G401 (cell line): ENCODE measurements around the gene SLC9A3. TPM values are rescaled to one million over a fixed set of nuclear protein-coding genes. Genes with fewer than 3 reads are reported as not detected.

Experiments used
- total RNA-seq: library from RNA; depleted of rRNA; stranded (reverse); fragments of >200 nt; shearing (Covaris generic); gene quantifications from 2 replicates; pipeline ENCODE4 v1.2.3, GENCODE V29; 2014; rRNA removed

SLC9A3 gene
- total RNA-seq, 1 experiment from 2014 or later: 5.1 TPM

Other genes starting within 250 kb of the SLC9A3 start
- gene AHRR, start 202.7 kb downstream of the SLC9A3 start, total RNA-seq: 0.24 and 2.5 TPM in 2 replicates
- 16.7 and 29.2 TPM in 2 replicates for gene EXOC3, start 81.3 kb downstream of the SLC9A3 start, total RNA-seq
- 13.9 and 14.5 TPM in 2 replicates for gene CEP72, start 87.9 kb upstream of the SLC9A3 start, total RNA-seq
- 0.62 and 1.2 TPM in 2 replicates for gene TPPP, start 168.9 kb upstream of the SLC9A3 start, total RNA-seq